A673 (cell line): ENCODE data around the gene SLC4A2. TPM values are rescaled to one million over a fixed set of nuclear protein-coding genes. Genes with fewer than 3 reads are reported as not detected.
A peak's percentile ranks its signal among the peaks of the same experiment; 100 is the strongest.

Experiments
- BruUV-seq: library from RNA; stranded (reverse); fragments of 400-500 nt; replicated peaks from 2 replicates; lab custom pipeline; 2021; lab: Mats Ljungman, UMichigan
- CTCF ChIA-PET: fragments of 300-600 bp; sonication (Branson Sonifier 250); formaldehyde crosslinking; loops from one replicate; lab custom pipeline; 2022; ENCODE audit warnings: antibody characterized with exemption; lab: Charles Lee
- POLR2A ChIA-PET: fragments of 300-600 bp; sonication (Branson Sonifier 250); formaldehyde crosslinking; loops from one replicate; lab custom pipeline; 2022; ENCODE audit warnings: antibody characterized with exemption; ENCODE audit not compliant: low non-redundant PET; lab: Charles Lee
- DNase-seq: peaks from one replicate; pipeline ENCODE4 v3.0.0-alpha.2; 2015; ENCODE audit warnings: low spot score
- H3K27ac ChIP-seq: fragments of 200-600 bp; sonication (generic); 2 replicates; pipeline ENCODE4 v1.5.1; 2016; ENCODE audit warnings: mixed run types, low read depth, mild to moderate bottlenecking, mixed read lengths, antibody characterized with exemption, low read length; ENCODE audit not compliant: poor library complexity, severe bottlenecking
- H3K27me3 ChIP-seq: fragments of 200-600 bp; sonication (generic); replicated peaks from 2 replicates; pipeline ENCODE4 v1.6.1; 2017; ENCODE audit warnings: mixed run types, low read depth, mild to moderate bottlenecking, mixed read lengths, antibody characterized with exemption, low read length; ENCODE audit not compliant: insufficient read depth, poor library complexity
- H3K36me3 ChIP-seq: fragments of 200-600 bp; sonication (generic); 2 replicates; pipeline ENCODE4 v1.6.1; 2016; ENCODE audit warnings: mixed run types, mild to moderate bottlenecking, mixed read lengths, antibody characterized with exemption, low read length; ENCODE audit not compliant: insufficient read depth, poor library complexity, severe bottlenecking
- H3K4me1 ChIP-seq: fragments of 200-600 bp; sonication (generic); 2 replicates; pipeline ENCODE4 v1.6.1; 2017; ENCODE audit warnings: mixed run types, mild to moderate bottlenecking, mixed read lengths, antibody characterized with exemption, low read length; ENCODE audit not compliant: insufficient read depth, poor library complexity, severe bottlenecking
- H3K4me3 ChIP-seq: fragments of 200-600 bp; sonication (generic); 2 replicates; pipeline ENCODE4 v1.5.1; 2016; ENCODE audit warnings: low read depth, mixed run types, mild to moderate bottlenecking, mixed read lengths, low read length; ENCODE audit not compliant: poor library complexity, severe bottlenecking
- H3K9me3 ChIP-seq: fragments of 200-600 bp; sonication (generic); 2 replicates; pipeline ENCODE4 v1.6.1; 2016; ENCODE audit warnings: mixed run types, low read depth, mild to moderate bottlenecking, mixed read lengths, antibody characterized with exemption, low read length; ENCODE audit not compliant: poor library complexity, severe bottlenecking
- EZH2 ChIP-seq: fragments of 200-600 bp; sonication (generic); IDR thresholded peaks from 2 replicates; pipeline ENCODE4 v1.6.1; 2017; ENCODE audit warnings: borderline replicate concordance, low read depth, mild to moderate bottlenecking, mixed read lengths, antibody characterized with exemption, low read length; ENCODE audit not compliant: poor library complexity, severe bottlenecking
- intact Hi-C: fragments of 100-400 bp; cut with micrococcal nuclease; formaldehyde crosslinking; loops from one replicate; pipeline ENCODE4 v1.10.0; 2022; ENCODE audit not compliant: unreplicated experiment
- total RNA-seq: library from RNA; stranded (reverse); gene quantifications from 2 replicates; pipeline ENCODE4 v1.2.3, GENCODE V29; 2021
- TF ChIP-seq, protein P1 (sequence below): fragments of 300-800, 200-600 bp; sonication (generic); conservative IDR thresholded peaks from 2 replicates; pipeline ENCODE4 v1.5.1; 2017; ENCODE audit warnings: low read depth, mild to moderate bottlenecking, antibody characterized with exemption, low read length, moderate library complexity, mixed read lengths

SLC4A2 gene
- total RNA-seq, 1 experiment from 2014 or later, result 222 TPM

DNA sequence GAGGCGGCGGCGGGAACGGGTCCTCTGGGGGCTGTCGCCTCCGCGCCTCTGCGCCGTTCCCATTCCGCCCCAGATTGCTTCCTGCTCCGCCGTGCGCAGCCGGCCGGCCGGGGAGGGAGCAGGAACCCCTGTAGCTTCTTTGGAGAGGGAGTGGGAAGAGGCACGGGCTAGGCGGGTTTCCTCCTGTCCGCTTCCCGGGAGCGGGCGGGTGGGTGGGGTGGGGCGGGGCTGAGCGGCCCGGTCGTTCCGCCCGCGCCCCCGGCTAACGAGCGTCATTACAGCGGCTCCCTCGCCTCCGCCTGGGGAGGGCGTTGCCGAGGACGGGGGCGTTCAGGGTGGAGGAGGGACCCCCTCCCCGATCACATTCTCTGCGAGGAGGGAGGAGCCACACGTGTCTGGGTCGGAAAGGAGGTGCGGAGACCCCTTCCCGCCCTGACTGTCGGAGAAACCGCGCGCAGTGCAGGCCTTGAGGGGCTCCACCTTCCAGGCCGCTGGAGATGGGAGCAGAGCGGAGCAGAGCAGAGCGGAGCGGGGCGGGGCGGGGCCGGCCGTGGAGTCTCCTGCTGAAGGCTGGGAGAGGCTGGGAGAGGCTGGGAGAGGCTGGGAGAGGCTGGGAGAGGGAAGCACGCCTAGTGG, 66.6 kb downstream of the SLC4A2 start:
- Histone ChIP-seq H3K4me3 (peak overlapping the region; percentile 44), H3K4me1 (peaks cover 11% of the 10 kb centered on the region), H3K27ac (peak overlapping the region; percentile 37), H3K27me3 (no peaks in the 10 kb centered on the region), H3K9me3 (no peaks in the 10 kb centered on the region), H3K36me3 (peaks cover 38% of the 10 kb centered on the region)
- no peak for DNase-seq
- ChIA-PET POLR2A (interaction anchor here (0.6 kb wide), 2 partner anchors 25 to 74 kb away, joined by 4 to 6 read pairs; no protein-coding TSS in a partner anchor), CTCF (interaction anchor here (0.6 to 0.9 kb wide), 4 partner anchors 31 to 121 kb away, joined by 3 to 4 read pairs (median 3); no protein-coding TSS in a partner anchor)
- BruUV-seq, result no TSS peak
- intact Hi-C loops, result loop anchor here (2.0 kb wide), 1 partner anchor 177 kb away; no protein-coding TSS in a partner anchor
- no peak for TF ChIP-seq EZH2
- TF ChIP-seq, protein P1, sequence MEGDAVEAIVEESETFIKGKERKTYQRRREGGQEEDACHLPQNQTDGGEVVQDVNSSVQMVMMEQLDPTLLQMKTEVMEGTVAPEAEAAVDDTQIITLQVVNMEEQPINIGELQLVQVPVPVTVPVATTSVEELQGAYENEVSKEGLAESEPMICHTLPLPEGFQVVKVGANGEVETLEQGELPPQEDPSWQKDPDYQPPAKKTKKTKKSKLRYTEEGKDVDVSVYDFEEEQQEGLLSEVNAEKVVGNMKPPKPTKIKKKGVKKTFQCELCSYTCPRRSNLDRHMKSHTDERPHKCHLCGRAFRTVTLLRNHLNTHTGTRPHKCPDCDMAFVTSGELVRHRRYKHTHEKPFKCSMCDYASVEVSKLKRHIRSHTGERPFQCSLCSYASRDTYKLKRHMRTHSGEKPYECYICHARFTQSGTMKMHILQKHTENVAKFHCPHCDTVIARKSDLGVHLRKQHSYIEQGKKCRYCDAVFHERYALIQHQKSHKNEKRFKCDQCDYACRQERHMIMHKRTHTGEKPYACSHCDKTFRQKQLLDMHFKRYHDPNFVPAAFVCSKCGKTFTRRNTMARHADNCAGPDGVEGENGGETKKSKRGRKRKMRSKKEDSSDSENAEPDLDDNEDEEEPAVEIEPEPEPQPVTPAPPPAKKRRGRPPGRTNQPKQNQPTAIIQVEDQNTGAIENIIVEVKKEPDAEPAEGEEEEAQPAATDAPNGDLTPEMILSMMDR, result no peak

Other genes starting within 250 kb of the SLC4A2 start
- not detected in 2 replicates for gene AOC1, start 207.1 kb upstream of the SLC4A2 start, total RNA-seq
- 1.5 and 4.0 TPM in 2 replicates for gene KCNH2, start 81.3 kb upstream of the SLC4A2 start, total RNA-seq
- 0.75 and 1.4 TPM in 2 replicates for gene NOS3, start 68.6 kb upstream of the SLC4A2 start, total RNA-seq
- 0.96 and 1.9 TPM in 2 replicates for gene ATG9B, start 35.1 kb upstream of the SLC4A2 start, total RNA-seq
- 50.9 and 57.6 TPM in 2 replicates for gene ABCB8, start 31.1 kb upstream of the SLC4A2 start, total RNA-seq
- 4.5 and 6.7 TPM in 2 replicates for gene ASIC3, start 11.1 kb upstream of the SLC4A2 start, total RNA-seq
- gene CDK5, start 1.7 kb upstream of the SLC4A2 start, total RNA-seq, result 21.1 and 25.7 TPM in 2 replicates
- gene FASTK, start 21.2 kb downstream of the SLC4A2 start, total RNA-seq, result 70.8 and 80.5 TPM in 2 replicates
- gene TMUB1, start 23.9 kb downstream of the SLC4A2 start, total RNA-seq, result 43.8 and 44.7 TPM in 2 replicates
- 115 and 133 TPM in 2 replicates for gene AGAP3, start 26.9 kb downstream of the SLC4A2 start, total RNA-seq
- not detected in 2 replicates for gene GBX1, start 108.1 kb downstream of the SLC4A2 start, total RNA-seq
- gene ASB10, start 127.7 kb downstream of the SLC4A2 start, total RNA-seq, result not detected in 2 replicates
- gene H2BK1, start 150.9 kb downstream of the SLC4A2 start, total RNA-seq, result not detected in 2 replicates
- 65.5 and 69.0 TPM in 2 replicates for gene ABCF2, start 167.6 kb downstream of the SLC4A2 start, total RNA-seq
- 22.5 and 27.1 TPM in 2 replicates for gene CHPF2, start 172.9 kb downstream of the SLC4A2 start, total RNA-seq
- gene SMARCD3, start 189.1 kb downstream of the SLC4A2 start, total RNA-seq, result 44.8 and 52.1 TPM in 2 replicates